ENCODE data around the gene LCN9. TPM values are rescaled to one million over a fixed set of nuclear protein-coding genes. Genes with fewer than 3 reads are reported as not detected.

LCN9 gene
- total RNA-seq, 1 experiment from 2014 or later: not detected

- BruUV-seq (replicated peaks): no TSS peak
- H3K9me3 ChIP-seq (ENCODE audit: control insufficient read depth, insufficient read depth, low read depth, low read length): peaks cover 5% of the 10 kb centered on the region; the same call in 1 of the 2 replicates
Measured at GRCh38 chr9:135648494-135649410, 14.4 kb upstream of the LCN9 start.

GRCh38 chr9:135649508-135649907, 13.6 kb upstream of the LCN9 start:
- no peak for TF ChIP-seq SIN3A (IDR thresholded peaks at IDR 0.05; ENCODE audit: borderline replicate concordance, insufficient read depth, low read depth, low read length)
- TF ChIP-seq CTCF (IDR thresholded peaks at IDR 0.05): no peak
- no peak for TF ChIP-seq TCF7L2 (IDR thresholded peaks at IDR 0.05; ENCODE audit: low read depth, low read length)
- no peak for TF ChIP-seq POLR2AphosphoS5 (IDR thresholded peaks at IDR 0.05; ENCODE audit: low read depth, low read length)
- TF ChIP-seq REST (IDR thresholded peaks at IDR 0.05; ENCODE audit: insufficient read depth in 1 of 2, low read depth in 2 of 2, low read length in 1 of 2): no peak
- CTCF ChIA-PET: no interaction called here
- no TSS peak for BruUV-seq (replicated peaks)
- Histone ChIP-seq H3K36me3 (ENCODE audit: control insufficient read depth, insufficient read depth, low read length) (no peaks in the 10 kb centered on the region), H3K27ac (ENCODE audit: low read length) (no peak overlapping the region), H3K9me3 (ENCODE audit: control insufficient read depth, insufficient read depth, low read depth, low read length) (peaks cover 5% of the 10 kb centered on the region; the same call in 1 of the 2 replicates), H3K4me1 (ENCODE audit: control insufficient read depth, insufficient read depth, low read length) (no peaks in the 10 kb centered on the region), H3K27me3 (ENCODE audit: control insufficient read depth, insufficient read depth, low read length) (no peaks in the 10 kb centered on the region), H3K4me3 (ENCODE audit: low read depth in 2 of 2, low read length in 2 of 2) (no peak overlapping the region)
- ATAC-seq (no peak), DNase-seq (ENCODE audit: low read depth, low spot score) (no peak)
- intact Hi-C loops (cut with micrococcal nuclease; ENCODE audit: unreplicated experiment): no loop called here
- in situ Hi-C loops (cut with HindIII; ENCODE audit: low pct_unique_long_range_greater_than_20kb, low sequenced_read_pairs): no loop called here
- POLR2A ChIA-PET: no interaction called here

More at GRCh38 chr9:135648494-135649410, 14.4 kb upstream of the LCN9 start:
- in situ Hi-C loops (cut with HindIII; ENCODE audit: low pct_unique_long_range_greater_than_20kb, low sequenced_read_pairs): no loop called here
- H3K27ac ChIP-seq (ENCODE audit: low read length): no peak overlapping the region
- H3K36me3 ChIP-seq (ENCODE audit: control insufficient read depth, insufficient read depth, low read length): no peaks in the 10 kb centered on the region
- no peak overlapping the region for H3K4me3 ChIP-seq (ENCODE audit: low read depth in 2 of 2, low read length in 2 of 2)
- ATAC-seq (no peak), DNase-seq (ENCODE audit: low read depth, low spot score) (no peak)
- no peaks in the 10 kb centered on the region for H3K4me1 ChIP-seq (ENCODE audit: control insufficient read depth, insufficient read depth, low read length)
- POLR2A ChIA-PET: no interaction called here
- TF ChIP-seq SIN3A (IDR thresholded peaks at IDR 0.05; ENCODE audit: borderline replicate concordance, insufficient read depth, low read depth, low read length) (no peak), REST (IDR thresholded peaks at IDR 0.05; ENCODE audit: insufficient read depth in 1 of 2, low read depth in 2 of 2, low read length in 1 of 2) (no peak), POLR2AphosphoS5 (IDR thresholded peaks at IDR 0.05; ENCODE audit: low read depth, low read length) (no peak)
- CTCF ChIA-PET: interaction anchor here (0.6 kb wide), 1 partner anchor 63 kb away, joined by 3 read pairs; no protein-coding TSS in a partner anchor
- intact Hi-C loops (cut with micrococcal nuclease; ENCODE audit: unreplicated experiment): no loop called here
- no peaks in the 10 kb centered on the region for H3K27me3 ChIP-seq (ENCODE audit: control insufficient read depth, insufficient read depth, low read length)

Data from Panc1 (cell line).